AG04449 (cell line): ENCODE measurements around the gene RAPGEF3.

ENCODE experiments used
- CTCF ChIA-PET: fragments of 350-600 bp; formaldehyde crosslinking; extraction: SDS; loops from one replicate; lab custom pipeline; 2021; ENCODE audit warnings: antibody characterized with exemption; lab: Yijun Ruan, JAX
- POLR2A ChIA-PET: fragments of 400-600, 350-600 bp; formaldehyde crosslinking; extraction: SDS; loops from one replicate; lab custom pipeline; 2020; ENCODE audit warnings: antibody characterized with exemption, inconsistent platforms; lab: Yijun Ruan, JAX
- DNase-seq: peaks from one replicate; pipeline ENCODE4 v3.0.0-alpha.2; 2010; ENCODE audit warnings: low read depth, low spot score
- H3K4me3 ChIP-seq: 2 replicates; pipeline ENCODE4 v1.5.1; 2011; ENCODE audit warnings: low read depth, mild to moderate bottlenecking, control low read depth, low read length
- CTCF ChIP-seq: IDR thresholded peaks from one replicate; pipeline ENCODE4 v1.5.1; 2011; ENCODE audit warnings: mild to moderate bottlenecking, moderate library complexity, low read length, control low read depth, inconsistent platforms; ENCODE audit not compliant: insufficient read depth; ENCODE audit errors: missing control alignments

Gene RAPGEF3

DNA sequence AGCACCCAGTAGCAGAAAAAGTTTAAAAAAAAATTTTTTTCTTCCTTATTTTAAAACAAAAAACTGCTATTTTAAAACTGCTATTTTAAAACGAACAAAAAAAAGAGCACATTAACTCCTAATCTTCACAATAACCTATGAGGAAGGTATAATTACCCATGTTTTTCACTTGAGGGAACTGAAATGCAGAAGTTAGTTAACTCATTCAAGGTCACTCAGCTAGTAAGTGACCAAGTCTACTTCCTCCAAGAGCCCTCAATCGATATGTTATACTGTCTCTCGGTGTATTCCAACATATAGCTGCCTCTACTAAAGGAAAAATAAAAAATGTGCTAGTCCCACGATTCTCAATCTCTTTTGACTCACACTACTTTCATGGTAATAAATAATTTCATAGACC is 60.6 kb downstream of the RAPGEF3 start:
- POLR2A ChIA-PET: no interaction called here
- DNase-seq: no peak
- H3K4me3 ChIP-seq: no peak overlapping the region
- no peak for TF ChIP-seq CTCF
- CTCF ChIA-PET: interaction anchor here (1.3 to 2.2 kb wide), 3 partner anchors 19 to 666 kb away, joined by 4 to 6 read pairs (median 5); no protein-coding TSS in a partner anchor

- ChIA-PET CTCF (interaction anchor here (1.2 to 8.0 kb wide), 2 partner anchors 12 to 655 kb away, joined by 3 to 122 read pairs; no protein-coding TSS in a partner anchor), POLR2A (no interaction called here)
- TF ChIP-seq CTCF: no peak
- H3K4me3 ChIP-seq: no peak overlapping the region
- DNase-seq: no peak
These were observed 69.5 kb downstream of the RAPGEF3 start for GRCh38 chr12:47689215-47689614.

DNA sequence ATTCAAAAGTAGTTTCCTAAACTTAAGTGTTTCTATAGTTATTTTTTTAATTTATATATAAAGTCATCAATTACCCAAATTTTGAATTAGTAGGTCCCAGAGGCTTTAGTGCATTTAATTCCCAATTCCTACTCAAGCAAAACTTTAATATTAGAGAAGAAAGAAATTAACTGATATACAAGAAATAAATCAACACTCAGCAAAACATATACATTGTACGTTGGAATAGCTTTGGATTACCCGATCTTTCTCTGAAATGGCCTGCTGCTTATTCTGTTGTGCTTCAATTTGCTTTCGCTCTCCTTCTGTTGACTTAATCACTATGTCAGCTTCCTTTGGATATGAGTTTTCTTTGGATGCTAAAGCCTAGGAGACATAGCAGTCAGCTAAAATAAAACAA is 71.0 kb downstream of the RAPGEF3 start:
- ChIA-PET POLR2A (no interaction called here), CTCF (interaction anchor here (1.1 to 8.0 kb wide), 18 partner anchors 8 to 745 kb away, joined by 3 to 122 read pairs (median 7); no protein-coding TSS in a partner anchor)

GRCh38 chr12:47686645-47687240 is 71.9 kb downstream of the RAPGEF3 start:
- ChIA-PET CTCF (interaction anchor here (1.0 to 8.0 kb wide), 29 partner anchors 9 to 744 kb away, joined by 3 to 122 read pairs (median 5); no protein-coding TSS in a partner anchor), POLR2A (interaction anchor here (0.7 to 1.3 kb wide), 2 partner anchors 237 to 654 kb away, joined by 3 read pairs; no protein-coding TSS in a partner anchor)
- no peak overlapping the region for H3K4me3 ChIP-seq
- TF ChIP-seq CTCF: peak; percentile 63
- peak; percentile 7 for DNase-seq

More for the DNA sequence above, 71.0 kb downstream of the RAPGEF3 start:
- H3K4me3 ChIP-seq: no peak overlapping the region
- no peak for DNase-seq
- no peak for TF ChIP-seq CTCF
